Ascending aorta (tissue), 2 donors: ENCODE measurements around the gene TSPAN11. TPM values are rescaled to one million over a fixed set of nuclear protein-coding genes. Genes with fewer than 3 reads are reported as not detected.

Source experiments
- DNase-seq, 2 donors: peaks; one replicate each; pipeline ENCODE4 v3.0.0-alpha.2; 2019; ENCODE audit warnings: low spot score in 2 of 2
- H3K27ac ChIP-seq, 2 donors: fragments of 200-600 bp; sonication (generic); one replicate each; pipeline ENCODE4 v1.5.1; 2016 to 2017; ENCODE audit warnings: mild to moderate bottlenecking in 1 of 2
- H3K27me3 ChIP-seq: fragments of 200-600 bp; sonication (generic); one replicate; pipeline ENCODE4 v1.5.1; 2017
- H3K36me3 ChIP-seq, 2 donors: fragments of 200-600 bp; sonication (generic); one replicate each; pipeline ENCODE4 v1.5.1; 2016
- H3K4me1 ChIP-seq, 2 donors: fragments of 200-600 bp; sonication (generic); one replicate each; pipeline ENCODE4 v1.5.1; 2016 to 2017; ENCODE audit warnings: mild to moderate bottlenecking in 1 of 2
- H3K4me3 ChIP-seq, 2 donors: fragments of 200-600 bp; sonication (generic); one replicate each; pipeline ENCODE4 v1.5.1; 2016 to 2017; ENCODE audit warnings: mild to moderate bottlenecking in 1 of 2
- H3K9me3 ChIP-seq, 2 donors: fragments of 200-600 bp; sonication (generic); one replicate each; pipeline ENCODE4 v1.5.1; 2016
- intact Hi-C: fragments of 100-400 bp; cut with DNase I; formaldehyde crosslinking; loops from one replicate; pipeline ENCODE4 v1.15.1; 2023
- total RNA-seq: library from RNA; depleted of rRNA; stranded (reverse); fragments of >200 nt; gene quantifications from one replicate; pipeline ENCODE4 v1.1.0, GENCODE V29; 2016
- TF ChIP-seq, protein P1 (sequence below), 3 experiments: fragments of 200-600 bp in 2 of 3; fragments of 450-650 bp in 1 of 3; sonication (generic) in 2 of 3; IDR thresholded peaks; one replicate each; pipeline ENCODE4 v1.5.1; 2016 to 2019; ENCODE audit warnings: antibody characterized with exemption in 3 of 3, mild to moderate bottlenecking in 1 of 3, moderate library complexity in 1 of 3

Gene TSPAN11
- total RNA-seq, 1 donor from 2014 or later, result 5.2 TPM

- Histone ChIP-seq H3K4me3 (no peak overlapping the region), H3K9me3 (no peaks in the 10 kb centered on the region), H3K36me3 (no peaks in the 10 kb centered on the region), H3K27me3 (no peaks in the 10 kb centered on the region), H3K4me1 (no peaks in the 10 kb centered on the region), H3K27ac (no peak overlapping the region)
- intact Hi-C loops, result no loop called here
- TF ChIP-seq, protein P1, sequence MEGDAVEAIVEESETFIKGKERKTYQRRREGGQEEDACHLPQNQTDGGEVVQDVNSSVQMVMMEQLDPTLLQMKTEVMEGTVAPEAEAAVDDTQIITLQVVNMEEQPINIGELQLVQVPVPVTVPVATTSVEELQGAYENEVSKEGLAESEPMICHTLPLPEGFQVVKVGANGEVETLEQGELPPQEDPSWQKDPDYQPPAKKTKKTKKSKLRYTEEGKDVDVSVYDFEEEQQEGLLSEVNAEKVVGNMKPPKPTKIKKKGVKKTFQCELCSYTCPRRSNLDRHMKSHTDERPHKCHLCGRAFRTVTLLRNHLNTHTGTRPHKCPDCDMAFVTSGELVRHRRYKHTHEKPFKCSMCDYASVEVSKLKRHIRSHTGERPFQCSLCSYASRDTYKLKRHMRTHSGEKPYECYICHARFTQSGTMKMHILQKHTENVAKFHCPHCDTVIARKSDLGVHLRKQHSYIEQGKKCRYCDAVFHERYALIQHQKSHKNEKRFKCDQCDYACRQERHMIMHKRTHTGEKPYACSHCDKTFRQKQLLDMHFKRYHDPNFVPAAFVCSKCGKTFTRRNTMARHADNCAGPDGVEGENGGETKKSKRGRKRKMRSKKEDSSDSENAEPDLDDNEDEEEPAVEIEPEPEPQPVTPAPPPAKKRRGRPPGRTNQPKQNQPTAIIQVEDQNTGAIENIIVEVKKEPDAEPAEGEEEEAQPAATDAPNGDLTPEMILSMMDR (IDR thresholded peaks at IDR 0.05), result no peak
- DNase-seq, result no peak
Observed at GRCh38 chr12:30967026-30967425, 40.5 kb downstream of the TSPAN11 start.

DNA sequence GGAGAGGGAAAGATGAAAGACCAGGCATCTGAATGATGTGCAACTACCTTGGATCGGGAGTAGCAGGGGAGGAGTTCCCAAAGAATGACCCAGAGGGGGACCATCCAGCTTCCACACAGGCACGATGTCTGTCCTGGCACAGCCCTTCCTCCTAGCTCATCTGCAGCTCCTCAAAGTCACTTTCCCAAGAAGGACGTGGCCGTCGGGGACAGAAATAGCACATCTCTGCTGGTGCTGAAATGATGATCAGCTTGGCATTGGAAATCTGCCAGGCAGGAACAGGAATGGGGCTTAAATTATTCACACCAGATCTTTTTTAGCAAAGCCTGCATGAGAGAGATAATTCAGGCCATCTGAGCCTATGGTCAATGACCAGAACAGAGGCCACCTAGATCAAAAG is 41.7 kb downstream of the TSPAN11 start:
- TF ChIP-seq, protein P1 (IDR thresholded peaks at IDR 0.05), result no peak
- no peaks in the 10 kb centered on the region for H3K36me3 ChIP-seq
- intact Hi-C loops, result no loop called here

DNA sequence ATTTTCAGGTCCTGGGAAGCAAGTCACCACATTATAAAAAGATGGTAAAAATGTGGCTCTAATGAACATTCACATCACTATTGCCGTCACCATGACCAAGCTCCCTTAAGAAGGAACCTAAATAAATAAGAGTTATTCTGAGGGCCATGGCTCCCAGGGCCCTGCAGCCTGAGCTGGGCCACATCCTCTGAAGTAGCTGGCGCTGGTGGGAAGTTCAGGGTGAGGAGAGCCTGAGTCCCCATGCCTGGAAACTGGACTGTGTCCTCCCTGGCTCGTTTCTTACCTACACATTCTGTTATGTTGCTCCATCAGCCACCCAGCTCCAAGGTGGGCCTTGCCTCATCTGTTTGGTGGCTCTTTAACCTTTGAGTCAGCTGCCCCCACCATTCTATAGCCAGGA is 42.5 kb downstream of the TSPAN11 start:
- Histone ChIP-seq H3K27me3 (no peaks in the 10 kb centered on the region), H3K9me3 (no peaks in the 10 kb centered on the region), H3K36me3 (no peaks in the 10 kb centered on the region), H3K4me1 (no peaks in the 10 kb centered on the region), H3K27ac (no peak overlapping the region), H3K4me3 (no peak overlapping the region)
- TF ChIP-seq, protein P1 (IDR thresholded peaks at IDR 0.05), result no peak
- DNase-seq, result no peak
- intact Hi-C loops, result no loop called here

More for the DNA sequence above, 41.7 kb downstream of the TSPAN11 start:
- H3K4me1 ChIP-seq, result no peaks in the 10 kb centered on the region
- no peaks in the 10 kb centered on the region for H3K9me3 ChIP-seq
- DNase-seq, result no peak
- H3K27ac ChIP-seq, result no peak overlapping the region
- no peak overlapping the region for H3K4me3 ChIP-seq
- no peaks in the 10 kb centered on the region for H3K27me3 ChIP-seq

- no peaks in the 10 kb centered on the region for H3K4me1 ChIP-seq
- no peaks in the 10 kb centered on the region for H3K9me3 ChIP-seq
- TF ChIP-seq, protein P1 (IDR thresholded peaks at IDR 0.05), result no peak
- no peak overlapping the region for H3K4me3 ChIP-seq
- no peaks in the 10 kb centered on the region for H3K36me3 ChIP-seq
- intact Hi-C loops, result no loop called here
- no peak overlapping the region for H3K27ac ChIP-seq
- no peak for DNase-seq
- no peaks in the 10 kb centered on the region for H3K27me3 ChIP-seq
Observed at GRCh38 chr12:30969606-30970395, 43.3 kb downstream of the TSPAN11 start.

GRCh38 chr12:30970559-30971197 is 44.1 kb downstream of the TSPAN11 start:
- Histone ChIP-seq H3K27me3 (no peaks in the 10 kb centered on the region), H3K4me3 (no peak overlapping the region), H3K27ac (no peak overlapping the region), H3K9me3 (no peaks in the 10 kb centered on the region), H3K4me1 (no peaks in the 10 kb centered on the region), H3K36me3 (no peaks in the 10 kb centered on the region)
- no peak for DNase-seq
- TF ChIP-seq, protein P1 (IDR thresholded peaks at IDR 0.05), result no peak
- intact Hi-C loops, result no loop called here
